MM.1S (cell line): Measurements from ENCODE around the gene FRMD1.

Experiments
- DNase-seq: peaks from one replicate; pipeline ENCODE4 v3.0.0-alpha.2; 2015
- H2AFZ ChIP-seq: fragments of 300-600 bp; sonication (generic); 2 replicates; pipeline ENCODE4 v1.6.0; 2016; ENCODE audit warnings: antibody characterized with exemption, low read length
- H3F3A ChIP-seq: fragments of 300-600 bp; sonication (generic); 2 replicates; pipeline ENCODE4 v1.6.1; 2016; ENCODE audit warnings: mild to moderate bottlenecking, antibody characterized with exemption, low read length, moderate library complexity, mixed read lengths; ENCODE audit not compliant: insufficient read depth
- H3K27ac ChIP-seq: fragments of 300-600 bp; sonication (generic); 2 replicates; pipeline ENCODE4 v1.5.1; 2016; ENCODE audit warnings: mild to moderate bottlenecking, low read length
- H3K27me3 ChIP-seq: fragments of 300-600 bp; sonication (generic); replicated peaks from 2 replicates; pipeline ENCODE4 v1.6.0; 2016; ENCODE audit warnings: low read length; ENCODE audit not compliant: insufficient read depth
- H3K36me3 ChIP-seq: fragments of 300-600 bp; sonication (generic); replicated peaks from 2 replicates; pipeline ENCODE4 v1.6.1; 2016; ENCODE audit warnings: mild to moderate bottlenecking, low read length, mixed read lengths; ENCODE audit not compliant: insufficient read depth
- H3K4me1 ChIP-seq: fragments of 300-600 bp; sonication (generic); 2 replicates; pipeline ENCODE4 v1.6.1; 2016; ENCODE audit warnings: low read length, mixed read lengths
- H3K4me2 ChIP-seq: fragments of 300-600 bp; sonication (generic); 2 replicates; pipeline ENCODE4 v1.6.0; 2016; ENCODE audit warnings: low read depth, low read length
- H3K4me3 ChIP-seq: fragments of 300-600 bp; sonication (generic); 2 replicates; pipeline ENCODE4 v1.5.1; 2016; ENCODE audit warnings: low read length, mixed read lengths
- H3K79me2 ChIP-seq: fragments of 300-600 bp; sonication (generic); 2 replicates; pipeline ENCODE4 v1.6.1; 2016; ENCODE audit warnings: mixed run types, low read length, mixed read lengths
- H3K9ac ChIP-seq: fragments of 300-600 bp; sonication (generic); 2 replicates; pipeline ENCODE4 v1.6.1; 2016; ENCODE audit warnings: low read length, mixed read lengths
- H3K9me2 ChIP-seq: fragments of 300-600 bp; sonication (generic); replicated peaks from 2 replicates; pipeline ENCODE4 v1.6.1; 2016; ENCODE audit warnings: mild to moderate bottlenecking, low read length, mixed read lengths; ENCODE audit not compliant: insufficient read depth
- H3K9me3 ChIP-seq: fragments of 300-600 bp; sonication (generic); replicated peaks from 2 replicates; pipeline ENCODE4 v1.6.1; 2016; ENCODE audit warnings: mild to moderate bottlenecking, low read length, mixed read lengths; ENCODE audit not compliant: insufficient read depth
- H4K20me1 ChIP-seq: fragments of 300-600 bp; sonication (generic); 2 replicates; pipeline ENCODE4 v1.6.1; 2016; ENCODE audit warnings: mild to moderate bottlenecking, low read length, moderate library complexity, mixed read lengths; ENCODE audit not compliant: insufficient read depth
- EZH2 ChIP-seq: fragments of 300-600 bp; sonication (generic); optimal IDR thresholded peaks from 2 replicates; pipeline ENCODE3; 2017; ENCODE audit warnings: low read depth, mild to moderate bottlenecking, antibody characterized with exemption, low read length, mixed read lengths
- EZH2phosphoT487 ChIP-seq: fragments of 300-600 bp; sonication (generic); IDR thresholded peaks from 2 replicates; pipeline ENCODE4 v1.6.1; 2018; ENCODE audit warnings: antibody characterized with exemption, low read length
- TF ChIP-seq, protein P1 (sequence below): fragments of 300-600 bp; sonication (generic); IDR thresholded peaks from 2 replicates; pipeline ENCODE4 v1.5.1; 2016; ENCODE audit warnings: antibody characterized with exemption, low read length, mixed read lengths

FRMD1 gene

DNA sequence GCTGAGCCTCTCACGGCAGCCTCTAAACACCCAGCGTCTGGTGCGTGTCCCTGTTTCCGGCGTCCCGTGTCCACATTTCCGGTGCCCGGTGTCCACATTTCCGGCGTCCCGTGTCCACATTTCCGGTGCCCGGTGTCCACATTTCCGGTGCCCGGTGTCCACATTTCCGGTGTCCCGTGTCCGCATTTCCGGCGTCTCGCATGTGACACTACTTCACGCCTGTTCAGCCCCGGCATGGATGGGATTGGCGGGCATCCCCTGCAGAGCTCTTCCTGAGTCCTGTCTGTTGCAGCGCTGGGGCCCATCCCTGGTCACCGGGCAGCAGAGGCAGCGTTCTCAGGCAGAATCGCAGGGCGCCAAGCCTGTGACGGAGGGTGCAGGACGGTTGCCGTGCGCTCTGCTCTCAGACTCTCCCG, 3.2 kb downstream of the FRMD1 start:
- no peaks in the 10 kb centered on the region for H3K79me2 ChIP-seq
- no peaks in the 10 kb centered on the region for H3K9me2 ChIP-seq
- no peaks in the 10 kb centered on the region for H3K4me1 ChIP-seq
- no peaks in the 10 kb centered on the region for H3K9me3 ChIP-seq
- TF ChIP-seq EZH2phosphoT487 (no peak), EZH2 (no peak)
- TF ChIP-seq, protein P1, sequence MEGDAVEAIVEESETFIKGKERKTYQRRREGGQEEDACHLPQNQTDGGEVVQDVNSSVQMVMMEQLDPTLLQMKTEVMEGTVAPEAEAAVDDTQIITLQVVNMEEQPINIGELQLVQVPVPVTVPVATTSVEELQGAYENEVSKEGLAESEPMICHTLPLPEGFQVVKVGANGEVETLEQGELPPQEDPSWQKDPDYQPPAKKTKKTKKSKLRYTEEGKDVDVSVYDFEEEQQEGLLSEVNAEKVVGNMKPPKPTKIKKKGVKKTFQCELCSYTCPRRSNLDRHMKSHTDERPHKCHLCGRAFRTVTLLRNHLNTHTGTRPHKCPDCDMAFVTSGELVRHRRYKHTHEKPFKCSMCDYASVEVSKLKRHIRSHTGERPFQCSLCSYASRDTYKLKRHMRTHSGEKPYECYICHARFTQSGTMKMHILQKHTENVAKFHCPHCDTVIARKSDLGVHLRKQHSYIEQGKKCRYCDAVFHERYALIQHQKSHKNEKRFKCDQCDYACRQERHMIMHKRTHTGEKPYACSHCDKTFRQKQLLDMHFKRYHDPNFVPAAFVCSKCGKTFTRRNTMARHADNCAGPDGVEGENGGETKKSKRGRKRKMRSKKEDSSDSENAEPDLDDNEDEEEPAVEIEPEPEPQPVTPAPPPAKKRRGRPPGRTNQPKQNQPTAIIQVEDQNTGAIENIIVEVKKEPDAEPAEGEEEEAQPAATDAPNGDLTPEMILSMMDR, result no peak
- H3K36me3 ChIP-seq, result no peaks in the 10 kb centered on the region
- H3K4me3 ChIP-seq, result no peak overlapping the region
- H3K4me2 ChIP-seq, result no peak overlapping the region
- no peak overlapping the region for H2AFZ ChIP-seq
- no peaks in the 10 kb centered on the region for H4K20me1 ChIP-seq
- H3K27ac ChIP-seq, result no peak overlapping the region
- H3K9ac ChIP-seq, result no peak overlapping the region
- DNase-seq, result no peak
- H3F3A ChIP-seq, result no peaks in the 10 kb centered on the region
- no peaks in the 10 kb centered on the region for H3K27me3 ChIP-seq

DNA sequence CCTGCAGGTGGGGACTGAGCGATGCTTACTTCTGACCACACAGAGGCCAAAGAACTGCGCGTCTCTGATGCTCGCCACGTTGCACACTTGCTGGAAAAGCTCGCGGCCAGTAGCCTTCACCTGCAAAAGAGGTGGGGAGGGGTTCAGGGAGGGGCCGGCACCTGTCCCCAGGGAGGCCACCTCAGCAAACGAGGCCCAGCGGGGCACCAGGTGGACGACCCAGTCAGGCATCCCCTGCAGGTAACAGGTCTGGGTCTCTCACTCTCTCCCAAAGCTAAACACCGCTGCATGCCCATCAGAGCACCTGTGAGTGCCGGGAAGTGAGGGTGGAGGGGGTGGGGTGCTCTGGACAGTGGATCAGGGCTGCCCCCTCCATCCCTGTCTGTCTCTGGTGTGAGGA, 3.8 kb downstream of the FRMD1 start:
- no peak for TF ChIP-seq EZH2
- TF ChIP-seq, protein P1, result no peak
- no peak for TF ChIP-seq EZH2phosphoT487
- Histone ChIP-seq H3K9me2 (no peaks in the 10 kb centered on the region), H3K4me3 (no peak overlapping the region), H3K79me2 (no peaks in the 10 kb centered on the region), H3K27me3 (no peaks in the 10 kb centered on the region), H3K9me3 (no peaks in the 10 kb centered on the region), H3K9ac (no peak overlapping the region), H3K4me2 (no peak overlapping the region), H3F3A (no peaks in the 10 kb centered on the region), H2AFZ (no peak overlapping the region), H3K4me1 (no peaks in the 10 kb centered on the region), H3K36me3 (no peaks in the 10 kb centered on the region), H4K20me1 (no peaks in the 10 kb centered on the region), H3K27ac (no peak overlapping the region)
- no peak for DNase-seq

GRCh38 chr6:168073937-168074730, 4.9 kb downstream of the FRMD1 start:
- Histone ChIP-seq H3K4me1 (no peaks in the 10 kb centered on the region), H3F3A (no peaks in the 10 kb centered on the region), H3K4me3 (no peak overlapping the region), H3K4me2 (no peak overlapping the region), H3K79me2 (no peaks in the 10 kb centered on the region), H4K20me1 (no peaks in the 10 kb centered on the region), H3K9ac (no peak overlapping the region), H3K9me3 (no peaks in the 10 kb centered on the region), H2AFZ (no peak overlapping the region), H3K27ac (no peak overlapping the region), H3K27me3 (no peaks in the 10 kb centered on the region), H3K9me2 (no peaks in the 10 kb centered on the region), H3K36me3 (no peaks in the 10 kb centered on the region)
- TF ChIP-seq EZH2 (no peak), EZH2phosphoT487 (no peak)
- TF ChIP-seq, protein P1, result no peak
- no peak for DNase-seq
